Suprapubic skin (tissue), 4 donors: ENCODE measurements around the gene REEP3. TPM values are rescaled to one million over a fixed set of nuclear protein-coding genes. Genes with fewer than 3 reads are reported as not detected.

ENCODE experiments used
- DNase-seq, 2 donors: peaks; one replicate each; pipeline ENCODE4 v3.0.0-alpha.2; 2019; ENCODE audit warnings: low spot score in 2 of 2
- H3K27ac ChIP-seq: fragments of 200-600 bp; sonication (generic); one replicate; pipeline ENCODE4 v1.5.1; 2019
- H3K27me3 ChIP-seq: fragments of 200-600 bp; sonication (generic); one replicate; pipeline ENCODE4 v1.5.1; 2019
- H3K36me3 ChIP-seq: fragments of 200-600 bp; sonication (generic); one replicate; pipeline ENCODE4 v1.5.1; 2019
- H3K4me1 ChIP-seq: fragments of 200-600 bp; sonication (generic); one replicate; pipeline ENCODE4 v1.5.1; 2019
- H3K4me3 ChIP-seq: fragments of 200-600 bp; sonication (generic); one replicate; pipeline ENCODE4 v1.5.1; 2019; ENCODE audit warnings: mild to moderate bottlenecking
- H3K9me3 ChIP-seq: fragments of 200-600 bp; sonication (generic); one replicate; pipeline ENCODE4 v1.5.1; 2019
- EP300 ChIP-seq: sonication (generic); formaldehyde crosslinking; IDR thresholded peaks from one replicate; pipeline ENCODE4 v1.6.1; 2017; ENCODE audit warnings: antibody characterized with exemption
- POLR2A ChIP-seq, 2 donors: fragments of 450-650 bp; IDR thresholded peaks; one replicate each; pipeline ENCODE4 v1.6.1; 2017; ENCODE audit warnings: antibody characterized with exemption in 2 of 2, mild to moderate bottlenecking in 2 of 2, moderate library complexity in 2 of 2
- POLR2AphosphoS5 ChIP-seq, 3 donors: sonication (generic); formaldehyde crosslinking; IDR thresholded peaks; one replicate each; pipeline ENCODE4 v1.6.1; 2017; ENCODE audit warnings: antibody characterized with exemption in 3 of 3
- WGBS: methylation state at CpG from one replicate; pipeline ENCODE4 v1.1.5; 2018; 5-methylcytosine and 5-hydroxymethylcytosine counted together
- total RNA-seq, 4 donors: library from RNA; depleted of rRNA; stranded (reverse); fragments of >200 nt; gene quantifications; one replicate each; pipeline ENCODE4 v1.1.0, GENCODE V29; 2016
- TF ChIP-seq, protein P1 (sequence below), 2 donors: fragments of 200-600 bp in 1 of 2; fragments of 450-650 bp in 1 of 2; sonication (generic) in 1 of 2; IDR thresholded peaks; one replicate each; pipeline ENCODE4 v1.5.1; 2016 to 2019; ENCODE audit warnings: antibody characterized with exemption in 2 of 2, mild to moderate bottlenecking in 1 of 2, moderate library complexity in 1 of 2

Gene REEP3
- total RNA-seq, 4 donors from 2014 or later = 29.0 to 79.2 (median 31.1) TPM

DNA sequence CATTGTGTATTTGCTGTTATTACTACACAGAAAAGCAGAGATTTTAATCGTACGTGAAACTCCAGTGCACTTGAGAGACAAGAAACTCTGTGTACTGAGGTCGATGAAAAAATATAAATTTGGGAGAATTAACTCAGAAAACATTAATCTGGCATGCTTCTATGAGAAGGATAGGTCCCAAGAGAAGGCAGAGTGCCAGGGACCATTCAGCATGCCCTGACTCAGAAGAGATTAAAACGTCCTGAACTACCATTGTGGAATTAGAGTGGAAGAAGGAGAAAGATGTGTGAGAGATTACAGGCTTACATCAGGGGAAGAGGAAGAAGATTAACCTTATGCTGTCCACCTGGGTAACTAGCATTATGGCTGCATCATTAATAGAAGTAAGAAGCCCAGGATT, 72.4 kb downstream of the REEP3 start:
- DNase-seq = no peak
- H3K4me3 ChIP-seq = no peak overlapping the region
- no peak for TF ChIP-seq EP300
- H3K27me3 ChIP-seq = no peaks in the 10 kb centered on the region
- H3K9me3 ChIP-seq = no peaks in the 10 kb centered on the region
- no peak overlapping the region for H3K27ac ChIP-seq
- 45% methylated on average over 4 of the region's 4 CpGs for WGBS
- peaks cover 1% of the 10 kb centered on the region for H3K36me3 ChIP-seq
- H3K4me1 ChIP-seq = peaks cover 9% of the 10 kb centered on the region

- 64% methylated on average over 3 of the region's 3 CpGs for WGBS
- TF ChIP-seq, protein P1, sequence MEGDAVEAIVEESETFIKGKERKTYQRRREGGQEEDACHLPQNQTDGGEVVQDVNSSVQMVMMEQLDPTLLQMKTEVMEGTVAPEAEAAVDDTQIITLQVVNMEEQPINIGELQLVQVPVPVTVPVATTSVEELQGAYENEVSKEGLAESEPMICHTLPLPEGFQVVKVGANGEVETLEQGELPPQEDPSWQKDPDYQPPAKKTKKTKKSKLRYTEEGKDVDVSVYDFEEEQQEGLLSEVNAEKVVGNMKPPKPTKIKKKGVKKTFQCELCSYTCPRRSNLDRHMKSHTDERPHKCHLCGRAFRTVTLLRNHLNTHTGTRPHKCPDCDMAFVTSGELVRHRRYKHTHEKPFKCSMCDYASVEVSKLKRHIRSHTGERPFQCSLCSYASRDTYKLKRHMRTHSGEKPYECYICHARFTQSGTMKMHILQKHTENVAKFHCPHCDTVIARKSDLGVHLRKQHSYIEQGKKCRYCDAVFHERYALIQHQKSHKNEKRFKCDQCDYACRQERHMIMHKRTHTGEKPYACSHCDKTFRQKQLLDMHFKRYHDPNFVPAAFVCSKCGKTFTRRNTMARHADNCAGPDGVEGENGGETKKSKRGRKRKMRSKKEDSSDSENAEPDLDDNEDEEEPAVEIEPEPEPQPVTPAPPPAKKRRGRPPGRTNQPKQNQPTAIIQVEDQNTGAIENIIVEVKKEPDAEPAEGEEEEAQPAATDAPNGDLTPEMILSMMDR (IDR thresholded peaks at IDR 0.05) = peak in 1 of 2 donors; percentile 10
- TF ChIP-seq EP300 = no peak
- H3K27ac ChIP-seq = no peak overlapping the region
These were observed 73.9 kb downstream of the REEP3 start for GRCh38 chr10:63595072-63595471.

GRCh38 chr10:63596924-63597323, 75.7 kb downstream of the REEP3 start:
- no peaks in the 10 kb centered on the region for H3K4me1 ChIP-seq
- WGBS = 58% methylated on average over 4 of the region's 4 CpGs
- H3K27ac ChIP-seq = no peak overlapping the region
- H3K4me3 ChIP-seq = no peak overlapping the region
- no peaks in the 10 kb centered on the region for H3K27me3 ChIP-seq
- H3K36me3 ChIP-seq = peaks cover 9% of the 10 kb centered on the region
- TF ChIP-seq, protein P1 (IDR thresholded peaks at IDR 0.05) = no peak
- TF ChIP-seq POLR2A (IDR thresholded peaks at IDR 0.05) (no peak), EP300 (no peak), POLR2AphosphoS5 (IDR thresholded peaks at IDR 0.05) (no peak)
- DNase-seq = no peak
- H3K9me3 ChIP-seq = no peaks in the 10 kb centered on the region

More at GRCh38 chr10:63595072-63595471, 73.9 kb downstream of the REEP3 start:
- Histone ChIP-seq H3K27me3 (no peaks in the 10 kb centered on the region), H3K9me3 (no peaks in the 10 kb centered on the region), H3K4me3 (no peak overlapping the region), H3K4me1 (no peaks in the 10 kb centered on the region), H3K36me3 (peaks cover 6% of the 10 kb centered on the region)
- DNase-seq = no peak

DNA sequence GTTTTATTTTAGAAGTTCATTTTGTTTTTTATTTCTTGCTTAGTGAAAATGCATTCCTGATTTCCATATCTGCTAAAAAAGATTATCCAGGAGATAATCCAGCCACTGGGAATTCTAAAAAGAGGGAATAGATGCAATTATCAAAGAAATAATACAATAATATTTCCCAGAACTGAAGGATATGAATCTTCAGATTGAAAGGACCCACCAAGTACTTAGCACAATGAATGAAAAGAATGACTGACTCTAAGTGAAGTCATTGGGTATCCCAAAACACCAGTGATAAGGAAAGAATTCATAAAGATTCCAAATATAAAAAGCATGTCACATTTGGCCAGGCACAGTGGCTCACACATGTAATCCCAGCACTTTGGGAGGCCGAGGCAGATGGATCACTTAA, 79.3 kb downstream of the REEP3 start:
- 100% methylated on average over 1 of the region's 1 CpG for WGBS
- peaks cover 9% of the 10 kb centered on the region for H3K36me3 ChIP-seq
- TF ChIP-seq EP300 (no peak), POLR2A (IDR thresholded peaks at IDR 0.05) (no peak), POLR2AphosphoS5 (IDR thresholded peaks at IDR 0.05) (no peak)
- TF ChIP-seq, protein P1 (IDR thresholded peaks at IDR 0.05) = no peak

GRCh38 chr10:63603709-63604445, 82.7 kb downstream of the REEP3 start:
- Histone ChIP-seq H3K36me3 (peaks cover 5% of the 10 kb centered on the region), H3K4me1 (no peaks in the 10 kb centered on the region), H3K9me3 (no peaks in the 10 kb centered on the region), H3K4me3 (no peak overlapping the region), H3K27ac (no peak overlapping the region), H3K27me3 (no peaks in the 10 kb centered on the region)
- WGBS = 93% methylated on average over 7 of the region's 7 CpGs
- TF ChIP-seq, protein P1 (IDR thresholded peaks at IDR 0.05) = no peak
- TF ChIP-seq POLR2A (IDR thresholded peaks at IDR 0.05) (no peak), EP300 (no peak), POLR2AphosphoS5 (IDR thresholded peaks at IDR 0.05) (no peak)
- no peak for DNase-seq

More for the DNA sequence above, 79.3 kb downstream of the REEP3 start:
- H3K4me1 ChIP-seq = no peaks in the 10 kb centered on the region
- DNase-seq = no peak
- no peaks in the 10 kb centered on the region for H3K27me3 ChIP-seq
- H3K27ac ChIP-seq = no peak overlapping the region
- H3K9me3 ChIP-seq = no peaks in the 10 kb centered on the region
- no peak overlapping the region for H3K4me3 ChIP-seq
